B cell (primary cell): Measurements from ENCODE around the gene MBNL1. TPM values are rescaled to one million over a fixed set of nuclear protein-coding genes. Genes with fewer than 3 reads are reported as not detected.

Experiments
- ATAC-seq: fragments of 200-7000 bp; cut with Tn5 transposase; one replicate; pipeline ENCODE4 v1.10.0; 2021; ENCODE audit warnings: low read depth, mild to moderate bottlenecking, moderate number of reproducible peaks, moderate library complexity
- CTCF ChIA-PET: fragments of 350-600 bp; sonication (Branson Sonifier 250); formaldehyde crosslinking; loops from one replicate; lab custom pipeline; 2021; ENCODE audit warnings: antibody characterized with exemption, inconsistent platforms; lab: Charles Lee
- POLR2A ChIA-PET: fragments of 350-600 bp; sonication (Branson Sonifier 250); formaldehyde crosslinking; loops from one replicate; lab custom pipeline; 2021; ENCODE audit warnings: antibody characterized with exemption; lab: Charles Lee
- DNase-seq: peaks from one replicate; pipeline ENCODE4 v3.0.0; 2013
- H2AFZ ChIP-seq: 2 replicates; pipeline ENCODE4 v1.6.1; 2012; ENCODE audit warnings: mild to moderate bottlenecking, low read depth, low read length; ENCODE audit not compliant: insufficient read depth, poor library complexity, severe bottlenecking
- H3K27ac ChIP-seq, 2 donors: 1 replicate in 1 of 2; 2 replicates in 1 of 2; pipeline ENCODE4 v1.5.1; 2012 to 2013; ENCODE audit warnings: low read length in 2 of 2, mild to moderate bottlenecking in 2 of 2, moderate library complexity in 1 of 2
- H3K27me3 ChIP-seq, 4 experiments: fragments of 200-600 bp in 1 of 4; sonication (generic) in 1 of 4; replicated peaks in 1 of 4; 1 replicate in 2 of 4; 2 replicates in 2 of 4; pipeline versions ENCODE4 v1.6.1 to v1.7.0; 2013 to 2016; ENCODE audit warnings: low read length in 3 of 4, mild to moderate bottlenecking in 2 of 4, mixed read lengths in 1 of 4, moderate library complexity in 1 of 4; ENCODE audit not compliant: insufficient read depth in 4 of 4, control insufficient read depth in 3 of 4; ENCODE audit errors: control extremely low read depth in 1 of 4
- H3K36me3 ChIP-seq, 2 experiments: replicated peaks in 1 of 2; 1 replicate in 1 of 2; 2 replicates in 1 of 2; pipeline versions ENCODE4 v1.6.1 to v1.7.1; 2013; ENCODE audit warnings: low read length in 1 of 2; ENCODE audit not compliant: insufficient read depth in 2 of 2, control insufficient read depth in 1 of 2; ENCODE audit errors: control extremely low read depth in 1 of 2, extremely low read depth in 1 of 2
- H3K4me1 ChIP-seq, 2 donors: fragments of 200-600 bp in 1 of 2; sonication (generic) in 1 of 2; 1 replicate in 1 of 2; 2 replicates in 1 of 2; pipeline versions ENCODE4 v1.5.1 to v1.6.1; 2013 to 2017; ENCODE audit warnings: low read length in 2 of 2; ENCODE audit not compliant: control insufficient read depth in 2 of 2, insufficient read depth in 2 of 2
- H3K4me2 ChIP-seq: replicated peaks from 2 replicates; pipeline ENCODE3; 2012; ENCODE audit warnings: mild to moderate bottlenecking, low read depth, low read length; ENCODE audit not compliant: poor library complexity, severe bottlenecking
- H3K4me3 ChIP-seq, 5 experiments: fragments of 200-600 bp in 1 of 5; sonication (generic) in 1 of 5; 1 replicate in 3 of 5; 2 replicates in 2 of 5; pipeline versions ENCODE4 v1.5.1 to v1.7.0; 2011 to 2016; ENCODE audit warnings: low read length in 4 of 5, mild to moderate bottlenecking in 4 of 5, low read depth in 2 of 5, control low read depth in 1 of 5, moderate library complexity in 1 of 5; ENCODE audit not compliant: insufficient read depth in 1 of 5; ENCODE audit errors: control extremely low read depth in 1 of 5, extremely low read depth in 1 of 5
- H3K79me2 ChIP-seq: fragments of 200-600 bp; sonication (generic); one replicate; pipeline ENCODE4 v1.6.0; 2016; ENCODE audit warnings: low read length; ENCODE audit not compliant: control insufficient read depth, insufficient read depth
- H3K9ac ChIP-seq: fragments of 200-600 bp; sonication (generic); 2 replicates; pipeline ENCODE4 v1.6.1; 2017; ENCODE audit warnings: mild to moderate bottlenecking, low read length, moderate library complexity
- H3K9me3 ChIP-seq, 3 donors: one replicate each; pipeline versions ENCODE4 v1.6.1 to v1.7.1; 2013; ENCODE audit warnings: low read length in 2 of 3; ENCODE audit not compliant: control insufficient read depth in 2 of 3, insufficient read depth in 1 of 3; ENCODE audit errors: control extremely low read depth in 1 of 3
- H4K20me1 ChIP-seq: 2 replicates; pipeline ENCODE4 v1.6.0; 2012; ENCODE audit warnings: mild to moderate bottlenecking, low read length; ENCODE audit not compliant: insufficient read depth, control insufficient read depth, poor library complexity, severe bottlenecking
- H3K27ac Mint-ChIP-seq: one replicate; pipeline ENCODE4 v1.8.0; 2021; ENCODE audit warnings: mixed read lengths
- H3K27me3 Mint-ChIP-seq: one replicate; pipeline ENCODE4 v1.8.0; 2021; ENCODE audit warnings: mixed read lengths
- H3K4me1 Mint-ChIP-seq: one replicate; pipeline ENCODE4 v1.8.0; 2021; ENCODE audit warnings: mixed read lengths
- H3K4me3 Mint-ChIP-seq: one replicate; pipeline ENCODE4 v1.8.0; 2021; ENCODE audit warnings: mixed read lengths
- H3K9me3 Mint-ChIP-seq: one replicate; pipeline ENCODE4 v1.8.0; 2022; ENCODE audit warnings: mixed read lengths; ENCODE audit not compliant: insufficient read depth
- EZH2 ChIP-seq: IDR thresholded peaks from 2 replicates; pipeline ENCODE4 v1.6.1; 2012; ENCODE audit warnings: borderline replicate concordance, low read depth, mild to moderate bottlenecking, moderate library complexity, low read length; ENCODE audit not compliant: insufficient read depth, poor library complexity, severe bottlenecking
- WGBS: methylation state at CpG from one replicate; pipeline ENCODE4 v1.1.5; 2013; ENCODE audit warnings: missing lambda C conversion rate; ENCODE audit not compliant: insufficient coverage; 5-methylcytosine and 5-hydroxymethylcytosine counted together
- intact Hi-C: fragments of 100-400 bp; cut with micrococcal nuclease; formaldehyde crosslinking; loops from one replicate; pipeline ENCODE4 v1.10.0; 2022
- polyA plus RNA-seq: library from polyadenylated mRNA; depleted of rRNA; stranded (reverse); fragments of >200 nt; gene quantifications from 2 replicates; pipeline ENCODE4 v1.2.3, GENCODE V29; 2012
- total RNA-seq, 2 donors: library from RNA; stranded (reverse); fragments of 120-200 nt in 1 of 2; gene quantifications; 1 replicate in 1 of 2; 2 replicates in 1 of 2; pipeline versions ENCODE4 v1.2.3 to v1.2.4, GENCODE V29; 2013 to 2022
- TF ChIP-seq, protein P1 (sequence below): fragments of 200-600 bp; IDR thresholded peaks from one replicate; pipeline ENCODE4 v1.8.0; 2022; ENCODE audit warnings: antibody characterized with exemption, mild to moderate bottlenecking

MBNL1 gene
- total and polyA plus RNA-seq, 2 donors (not counting 1 experiment from before 2014, with no cell fraction given), result 195 to 505 TPM

DNA sequence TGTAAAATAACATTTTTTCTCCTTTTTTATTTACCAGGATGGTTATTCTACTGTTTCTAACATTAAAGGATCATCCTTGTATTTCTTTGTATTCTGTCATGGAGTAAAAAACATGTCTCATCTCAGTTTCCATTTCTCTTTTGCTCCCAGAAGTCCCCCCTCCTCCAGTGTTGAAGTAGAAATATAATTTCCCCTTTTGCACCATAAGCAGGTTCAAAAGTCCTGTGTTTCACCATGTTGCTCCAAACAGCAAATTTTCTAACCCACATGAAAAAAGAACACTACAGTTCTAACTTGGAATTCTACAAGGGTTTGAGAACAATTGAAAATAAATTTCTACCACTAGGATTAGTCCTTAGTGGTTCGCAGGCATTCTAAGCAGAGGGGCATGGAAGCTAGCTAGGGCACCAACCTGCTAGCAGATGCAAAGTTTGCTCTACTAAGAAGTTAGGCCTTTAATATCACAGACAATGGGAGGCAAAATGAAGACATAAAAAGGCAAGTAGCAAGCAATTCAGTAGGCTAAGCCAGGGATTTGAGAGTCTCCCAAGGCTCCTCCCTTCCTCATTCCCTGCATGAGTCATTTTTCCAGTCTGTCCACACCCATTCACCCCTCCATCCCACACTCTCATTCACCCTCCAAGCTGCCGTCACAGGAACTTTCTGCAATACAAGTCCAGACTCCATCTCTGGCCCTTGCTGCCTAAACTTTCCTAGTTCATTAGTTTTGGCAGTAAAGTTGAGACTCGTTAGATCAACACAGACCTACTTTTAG, 2.3 kb upstream of the MBNL1 start:
- H3K4me2 ChIP-seq, result peak overlapping the region; percentile 90
- H3K27ac ChIP-seq, result peak overlapping the region in 1 of 2 donors; percentile 93
- POLR2A ChIA-PET, result no interaction called here
- TF ChIP-seq, protein P1, sequence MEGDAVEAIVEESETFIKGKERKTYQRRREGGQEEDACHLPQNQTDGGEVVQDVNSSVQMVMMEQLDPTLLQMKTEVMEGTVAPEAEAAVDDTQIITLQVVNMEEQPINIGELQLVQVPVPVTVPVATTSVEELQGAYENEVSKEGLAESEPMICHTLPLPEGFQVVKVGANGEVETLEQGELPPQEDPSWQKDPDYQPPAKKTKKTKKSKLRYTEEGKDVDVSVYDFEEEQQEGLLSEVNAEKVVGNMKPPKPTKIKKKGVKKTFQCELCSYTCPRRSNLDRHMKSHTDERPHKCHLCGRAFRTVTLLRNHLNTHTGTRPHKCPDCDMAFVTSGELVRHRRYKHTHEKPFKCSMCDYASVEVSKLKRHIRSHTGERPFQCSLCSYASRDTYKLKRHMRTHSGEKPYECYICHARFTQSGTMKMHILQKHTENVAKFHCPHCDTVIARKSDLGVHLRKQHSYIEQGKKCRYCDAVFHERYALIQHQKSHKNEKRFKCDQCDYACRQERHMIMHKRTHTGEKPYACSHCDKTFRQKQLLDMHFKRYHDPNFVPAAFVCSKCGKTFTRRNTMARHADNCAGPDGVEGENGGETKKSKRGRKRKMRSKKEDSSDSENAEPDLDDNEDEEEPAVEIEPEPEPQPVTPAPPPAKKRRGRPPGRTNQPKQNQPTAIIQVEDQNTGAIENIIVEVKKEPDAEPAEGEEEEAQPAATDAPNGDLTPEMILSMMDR, result no peak
- no peak for TF ChIP-seq EZH2
- H3K79me2 ChIP-seq, result peaks cover 92% of the 10 kb centered on the region
- peaks cover 48% of the 10 kb centered on the region for H3K4me1 Mint-ChIP-seq
- no peaks in the 10 kb centered on the region for H3K36me3 ChIP-seq
- WGBS, result 90% methylated on average over 2 of the region's 3 CpGs
- H3K27me3 Mint-ChIP-seq, result no peaks in the 10 kb centered on the region
- H3K27me3 ChIP-seq, result no peaks in the 10 kb centered on the region
- CTCF ChIA-PET, result interaction anchor here (3.7 kb wide), 1 partner anchor 62 kb away, joined by 29 read pairs; no protein-coding TSS in a partner anchor
- H3K4me3 ChIP-seq, result no peak overlapping the region
- H2AFZ ChIP-seq, result no peak overlapping the region
- H3K4me1 ChIP-seq, result peaks cover 25 to 33% of the 10 kb centered on the region in 2 donors
- no peaks in the 10 kb centered on the region for H3K9me3 Mint-ChIP-seq
- H4K20me1 ChIP-seq, result peaks cover 11% of the 10 kb centered on the region
- H3K4me3 Mint-ChIP-seq, result peak overlapping the region; percentile 9
- no peak overlapping the region for H3K9ac ChIP-seq
- peak overlapping the region; percentile 64 for H3K27ac Mint-ChIP-seq
- intact Hi-C loops, result no loop called here
- DNase-seq (no peak), ATAC-seq (no peak)
- no peaks in the 10 kb centered on the region for H3K9me3 ChIP-seq
